Activated T-helper 9 cell treated with anti-CD3 and anti-CD28 coated beads, Interleukin-2, amount 50 U/mL, for 16 hours (primary cell): ENCODE measurements around the gene SLC38A9.

Experiments
- DNase-seq: peaks from one replicate; pipeline ENCODE4 v3.0.0-alpha.2; 2020; ENCODE audit warnings: low read depth

The SLC38A9 gene

GRCh38 chr5:55649963-55650362 lies 62.2 kb downstream of the SLC38A9 start:
- DNase-seq: no peak

DNA sequence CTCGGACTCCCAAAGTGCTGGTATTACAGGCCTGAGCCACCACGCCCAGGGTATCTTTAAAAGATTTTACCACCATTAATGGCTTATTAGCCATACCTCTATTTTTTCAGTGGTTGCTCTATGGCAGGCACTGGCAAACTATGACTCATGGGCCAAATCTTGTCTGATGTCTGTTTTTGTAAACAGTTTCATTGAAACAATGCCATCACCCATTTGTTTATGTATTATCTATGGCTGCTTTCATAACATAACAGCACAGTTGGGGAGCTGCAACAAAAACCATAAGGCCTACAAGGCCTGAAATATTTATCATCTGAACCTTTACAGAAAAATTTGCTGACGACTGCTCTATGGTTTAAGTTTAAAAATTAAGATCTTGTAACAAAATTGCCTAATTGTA lies 66.8 kb downstream of the SLC38A9 start:
- DNase-seq: no peak

DNA sequence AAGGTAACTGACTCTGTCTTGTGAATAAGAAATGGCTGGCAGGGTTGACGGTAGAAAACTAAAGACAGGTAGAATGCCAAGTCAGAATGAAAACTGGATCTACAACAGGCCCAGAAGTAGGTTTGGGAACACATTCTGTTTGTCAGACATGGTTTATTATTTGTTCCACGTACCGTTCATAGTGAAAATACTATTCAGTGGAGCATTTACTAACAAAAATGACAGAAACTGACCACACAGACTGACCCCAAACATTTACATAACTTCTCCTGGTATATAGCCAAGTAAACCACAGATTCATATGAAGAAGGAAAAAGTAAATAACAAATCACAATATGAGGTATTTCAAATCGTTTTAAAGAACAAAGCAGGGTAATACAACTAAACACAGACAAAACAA lies 73.7 kb downstream of the SLC38A9 start:
- DNase-seq: no peak

GRCh38 chr5:55638051-55638450 lies 74.1 kb downstream of the SLC38A9 start:
- no peak for DNase-seq

GRCh38 chr5:55636683-55637082 lies 75.4 kb downstream of the SLC38A9 start:
- no peak for DNase-seq

- no peak for DNase-seq
Measured at GRCh38 chr5:55636177-55636576, 75.9 kb downstream of the SLC38A9 start.

DNA sequence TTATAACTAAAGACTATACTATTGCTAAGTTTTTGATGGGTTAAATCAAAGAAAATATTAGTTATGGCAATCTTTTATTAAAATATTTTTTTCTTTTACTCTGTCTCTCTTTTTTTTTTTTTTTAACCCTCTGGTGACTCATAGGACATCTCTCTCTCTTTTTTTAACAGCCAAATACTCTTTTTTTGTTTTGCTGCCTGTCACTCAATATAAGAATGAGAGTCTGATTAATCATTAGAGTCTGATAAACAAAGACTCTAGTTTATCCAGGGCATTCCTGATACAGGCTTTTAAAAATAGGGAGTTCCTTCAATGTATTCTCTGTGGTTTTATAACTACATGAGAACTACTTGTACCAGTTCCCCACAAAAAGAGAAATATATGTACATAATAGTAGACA lies 77.3 kb downstream of the SLC38A9 start:
- DNase-seq: no peak

GRCh38 chr5:55634209-55634805 lies 77.8 kb downstream of the SLC38A9 start:
- DNase-seq: no peak

DNA sequence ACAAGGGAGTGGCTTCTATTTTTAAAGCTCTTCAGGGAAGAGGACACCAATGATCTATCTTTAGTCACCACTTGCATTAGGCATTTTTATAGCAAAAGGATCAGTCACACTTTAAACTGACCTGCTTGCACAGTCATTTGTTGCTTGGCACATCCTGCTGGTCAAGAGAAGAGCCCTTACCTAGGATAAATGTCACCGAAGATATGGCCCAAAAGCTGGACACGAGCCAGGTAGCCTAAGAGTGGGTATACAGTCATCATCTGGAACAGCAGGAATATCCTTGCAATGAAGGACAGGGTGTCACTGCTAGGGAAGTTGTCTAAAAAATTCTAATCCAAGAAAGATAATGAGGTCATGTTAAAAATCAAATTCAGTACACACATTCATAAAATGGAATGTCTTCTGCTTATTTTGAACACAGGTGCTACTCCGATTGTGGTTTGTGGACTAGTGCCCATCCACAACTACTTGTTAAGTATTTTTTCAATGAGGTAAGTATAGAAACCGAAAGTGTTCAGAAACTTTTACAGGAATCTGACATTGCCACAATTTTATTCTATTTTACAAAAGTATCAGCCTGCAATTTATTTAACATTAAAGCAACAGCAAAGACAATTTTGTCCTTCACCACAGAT lies 78.4 kb downstream of the SLC38A9 start:
- no peak for DNase-seq

- no peak for DNase-seq
Measured at GRCh38 chr5:55629815-55630214, 82.3 kb downstream of the SLC38A9 start.

GRCh38 chr5:55626790-55627189 lies 85.3 kb downstream of the SLC38A9 start:
- DNase-seq: no peak

DNA sequence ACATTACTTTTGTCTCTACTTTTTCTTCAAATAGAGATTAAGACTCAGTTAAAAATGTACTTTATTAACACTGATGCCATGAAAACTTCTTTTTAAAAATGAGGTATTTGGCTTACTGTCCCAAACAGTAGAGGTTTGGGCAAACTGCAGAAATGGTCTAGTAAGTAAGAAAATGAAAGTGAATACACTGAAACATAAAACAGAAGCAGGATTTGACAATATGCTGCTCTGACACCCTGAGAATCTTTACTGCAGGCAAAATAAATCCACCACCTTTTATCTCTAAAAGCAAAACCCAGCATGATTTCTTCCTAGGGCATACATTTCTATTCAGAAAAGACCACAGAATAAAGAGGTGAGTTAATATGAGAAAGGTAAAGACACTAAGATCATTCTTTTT lies 86.2 kb downstream of the SLC38A9 start:
- no peak for DNase-seq

GRCh38 chr5:55625589-55625909 lies 86.6 kb downstream of the SLC38A9 start:
- no peak for DNase-seq

- no peak for DNase-seq
Measured at GRCh38 chr5:55624841-55625588, 87.1 kb downstream of the SLC38A9 start.

DNA sequence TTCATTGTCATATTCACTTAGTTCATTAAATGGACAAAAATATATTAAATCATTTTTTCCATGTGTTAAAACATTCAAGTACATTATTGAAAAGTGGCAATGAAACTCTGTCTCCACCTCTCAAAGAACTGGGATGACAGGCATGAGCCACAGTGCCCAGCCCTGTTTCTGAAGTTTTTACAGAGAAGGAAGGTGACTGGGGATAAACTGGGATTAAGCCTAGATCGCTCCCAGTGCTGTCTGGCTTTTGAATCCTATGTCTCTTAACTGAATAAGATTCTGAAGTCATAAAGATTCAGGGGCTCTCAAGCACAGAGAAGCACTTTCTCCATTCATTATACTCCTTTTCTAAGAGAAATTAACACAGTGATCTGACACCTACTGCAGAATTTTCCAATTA lies 88.3 kb downstream of the SLC38A9 start:
- DNase-seq: no peak

DNA sequence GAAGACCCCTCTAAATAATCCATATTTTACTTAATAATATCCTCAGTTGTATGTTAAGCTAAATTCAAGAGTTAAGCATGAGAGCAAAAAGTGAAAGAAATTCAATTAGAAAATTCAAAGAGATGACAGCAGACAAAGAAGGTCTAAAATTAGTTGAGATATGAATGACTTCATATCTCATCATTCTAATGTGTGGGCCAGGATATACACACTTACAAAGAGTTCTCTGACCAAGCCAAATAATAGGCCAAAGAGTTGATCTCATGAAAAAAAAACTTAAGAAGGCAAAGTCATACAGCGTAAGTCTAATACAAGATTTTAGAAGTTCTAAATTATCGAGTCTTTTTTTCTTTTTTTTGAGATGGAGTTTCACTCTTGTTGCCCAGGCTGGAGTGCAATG lies 89.7 kb downstream of the SLC38A9 start:
- no peak for DNase-seq

DNA sequence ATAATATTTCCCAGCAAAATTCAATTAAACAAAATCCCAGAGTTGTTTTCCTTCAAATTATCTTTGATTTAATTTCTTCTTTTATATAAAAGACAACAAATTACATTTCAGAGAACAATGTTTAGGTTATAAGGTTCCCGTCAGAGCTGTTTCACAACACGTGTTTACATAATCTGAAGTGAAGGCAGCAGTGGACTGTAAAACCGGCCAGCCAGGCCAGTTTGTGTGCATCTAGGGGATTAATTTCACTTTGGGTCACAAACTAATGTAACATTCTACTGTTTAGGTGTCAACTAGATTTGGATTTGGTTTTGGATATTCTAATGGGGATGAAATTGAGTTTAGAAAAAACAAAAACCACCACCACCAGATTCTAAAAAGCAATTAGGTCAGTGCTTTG lies 90.9 kb downstream of the SLC38A9 start:
- no peak for DNase-seq

DNA sequence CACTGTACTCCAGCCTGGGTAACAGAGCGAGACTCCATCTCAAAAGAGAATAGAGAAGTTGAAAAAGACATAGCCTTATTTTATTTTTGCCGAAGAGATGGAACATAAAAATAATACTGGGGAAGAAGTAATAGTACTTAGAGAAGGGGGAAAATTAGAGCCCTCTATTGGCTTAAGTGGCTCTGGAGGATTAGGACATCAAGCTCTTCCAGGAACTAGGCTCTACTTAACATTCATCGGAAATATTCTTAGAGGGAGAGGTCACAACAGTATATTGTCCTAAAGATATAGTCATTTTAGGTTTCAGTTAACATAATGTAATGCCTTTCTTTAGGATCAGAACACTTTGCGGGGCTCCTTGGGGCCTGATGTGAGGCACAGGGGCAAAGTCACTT lies 91.4 kb downstream of the SLC38A9 start:
- no peak for DNase-seq

DNA sequence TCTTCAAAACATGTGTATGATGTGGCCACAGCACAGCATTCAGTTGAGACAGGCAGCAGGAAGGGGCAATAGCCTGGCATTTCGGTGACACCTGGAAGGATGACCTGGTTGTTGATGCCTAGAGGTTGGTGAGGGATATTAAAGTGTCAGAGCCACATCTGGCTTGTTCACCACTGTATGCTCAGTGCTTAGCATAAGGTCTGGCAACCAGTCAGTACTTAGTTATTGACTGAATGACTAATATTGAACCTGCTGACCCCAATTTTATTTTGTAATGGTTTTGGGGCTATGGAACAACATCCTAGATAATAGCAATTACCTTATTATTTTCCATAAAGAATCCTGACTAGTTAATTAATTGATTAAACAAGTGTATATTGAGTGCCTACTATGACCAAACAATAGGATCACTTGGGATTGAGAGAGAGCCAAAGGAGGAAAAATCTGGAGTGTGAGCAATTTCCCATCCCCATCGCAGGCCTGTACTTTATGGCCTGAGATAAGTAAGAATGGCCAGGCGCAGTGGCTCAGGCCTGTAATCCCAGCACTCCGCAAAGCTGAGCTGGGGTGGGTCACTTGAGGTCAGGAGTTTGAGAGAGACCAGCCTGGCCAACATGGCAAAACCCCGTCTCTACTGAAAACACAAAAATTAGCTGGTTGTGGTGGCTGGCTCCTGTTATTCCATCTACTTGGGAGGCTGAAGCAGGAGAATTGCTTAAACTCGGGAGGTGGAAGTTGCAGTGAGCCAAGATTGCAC lies 91.9 kb downstream of the SLC38A9 start:
- DNase-seq: no peak

DNA sequence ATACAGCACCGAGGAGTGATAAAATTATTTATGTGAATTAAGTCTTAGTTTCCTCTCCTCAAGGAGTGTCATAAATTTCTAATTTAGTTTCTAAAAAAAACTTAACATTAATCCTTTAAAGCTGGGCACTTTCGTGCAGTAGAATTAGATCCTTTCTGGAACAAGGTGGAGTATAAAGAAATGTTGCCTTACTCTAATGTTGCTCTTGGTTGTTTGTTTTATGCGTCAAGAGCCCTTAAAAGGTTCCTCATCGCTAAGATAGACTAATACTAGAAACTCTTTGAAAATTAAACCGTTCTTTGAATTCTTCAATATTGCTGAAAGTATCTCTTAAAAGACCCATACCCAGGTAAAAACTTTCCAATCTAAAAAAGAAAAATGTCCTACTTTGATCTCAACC lies 93.8 kb downstream of the SLC38A9 start:
- DNase-seq: no peak

DNA sequence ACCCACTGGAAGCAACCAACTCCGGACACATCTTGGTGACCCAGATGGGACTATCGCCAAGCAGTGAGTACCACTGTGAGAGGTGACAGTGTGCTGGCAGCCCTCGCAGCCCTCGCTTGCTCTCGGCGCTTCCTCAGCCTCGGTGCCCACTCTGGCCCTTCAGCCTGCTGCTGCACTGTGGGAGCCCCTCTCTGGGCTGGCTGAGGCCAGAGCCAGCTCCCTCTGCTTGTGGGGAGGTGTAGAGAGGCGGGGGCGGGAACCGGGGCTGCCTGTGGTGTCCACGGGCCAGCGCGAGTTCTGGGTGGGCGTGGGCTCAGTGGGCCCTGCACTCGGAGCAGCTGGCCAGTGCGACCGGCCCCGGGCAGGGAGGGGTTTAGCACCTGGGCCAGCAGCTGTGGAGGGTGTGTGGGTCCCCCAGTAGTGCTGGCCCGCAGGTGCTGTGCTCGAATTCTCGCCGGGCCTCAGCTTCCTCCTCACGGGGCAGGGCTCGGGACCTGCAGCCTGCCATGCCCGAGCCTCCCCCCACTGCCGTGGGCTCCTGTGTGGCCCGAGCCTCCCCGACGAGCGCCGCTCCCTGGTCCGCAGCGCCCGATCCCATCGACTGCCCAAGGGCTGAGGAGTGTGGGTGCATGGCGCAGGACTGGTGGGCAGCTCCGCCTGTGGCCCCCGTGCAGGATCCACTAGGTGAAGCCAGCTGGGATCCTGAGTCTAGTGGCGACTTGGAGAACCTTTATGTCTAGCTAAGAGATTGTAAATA lies 98.8 kb downstream of the SLC38A9 start:
- no peak for DNase-seq

DNA sequence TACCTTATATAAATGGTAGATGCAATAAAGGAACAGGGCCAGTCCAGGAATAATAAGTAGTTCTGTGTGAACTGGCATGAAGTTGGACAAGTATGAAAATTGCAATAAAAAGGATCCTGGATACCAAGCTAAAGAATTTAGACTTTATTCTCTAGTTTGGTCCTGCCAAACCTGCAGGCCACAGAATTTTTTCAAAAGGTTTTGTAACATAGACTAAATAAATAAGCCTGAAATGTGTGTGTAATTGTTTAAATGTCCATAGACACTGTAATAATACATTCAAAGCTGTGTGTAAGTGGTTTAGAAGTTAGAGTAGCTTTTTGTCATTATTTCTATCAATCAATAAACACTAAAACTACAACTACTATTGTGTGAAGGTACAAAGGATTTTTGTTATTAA lies 101.6 kb downstream of the SLC38A9 start:
- no peak for DNase-seq
